GM18868 (cell line): ENCODE measurements around the gene ARHGEF10L.
"Not testable (repeated sequence)": the region's sequence is repeated elsewhere in the genome, so short reads cannot be mapped to it uniquely, and the experiment has no call there.

Experiments
- ATAC-seq: cut with Tn5 transposase; IDR thresholded peaks from one replicate; pipeline ENCODE4 v1.9.1; 2021; ENCODE audit warnings: mild to moderate bottlenecking, moderate library complexity; ENCODE audit not compliant: unreplicated experiment

Gene ARHGEF10L

DNA sequence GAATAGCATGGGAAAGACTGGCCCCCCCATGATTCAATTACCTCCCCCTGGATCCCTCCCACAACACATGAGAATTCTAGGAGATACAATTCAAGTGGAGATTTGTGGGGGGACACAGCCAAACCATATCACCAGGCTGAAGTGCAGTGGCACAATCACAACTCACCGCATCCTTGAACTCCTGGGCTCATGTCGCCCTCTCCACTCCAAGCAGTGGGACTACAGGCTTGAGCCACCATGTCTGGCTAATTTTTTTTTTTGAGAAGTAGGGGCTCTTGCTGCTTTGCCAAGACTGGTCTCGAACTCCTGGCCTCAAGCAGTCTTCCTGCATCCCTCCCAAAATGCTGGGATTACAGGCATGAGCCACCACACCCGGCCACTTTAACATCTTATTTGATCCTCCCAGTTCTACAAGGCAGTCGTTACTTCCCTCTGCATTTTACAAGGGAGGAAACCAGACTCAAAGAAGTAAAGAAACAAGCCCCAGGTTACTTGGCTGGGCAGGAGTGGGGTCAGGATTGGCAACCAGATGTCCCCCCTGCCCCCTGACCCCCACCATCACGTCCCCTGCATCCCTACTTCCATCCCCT lies 188.7 kb downstream of the ARHGEF10L start:
- ATAC-seq: no peak

DNA sequence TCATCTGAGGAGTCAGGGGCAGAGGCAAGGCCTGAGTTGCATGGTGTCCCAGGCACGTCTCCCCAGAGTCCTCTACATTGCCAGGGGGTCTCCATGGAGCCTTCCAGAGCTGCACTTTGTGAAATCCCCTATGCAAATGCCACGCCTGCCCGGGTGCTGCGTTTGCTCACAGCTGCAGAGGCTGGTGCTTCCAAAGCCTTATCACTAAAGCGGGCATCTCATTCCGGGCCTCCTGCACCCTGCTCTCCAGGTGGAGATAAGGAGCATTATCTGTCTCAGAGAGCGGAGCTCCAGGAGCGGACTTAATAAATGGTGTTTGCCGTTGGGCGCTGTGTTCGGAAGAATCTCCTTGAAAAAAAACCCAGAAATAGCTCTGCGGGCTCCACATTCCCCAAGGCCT lies 189.8 kb downstream of the ARHGEF10L start:
- ATAC-seq: no peak

DNA sequence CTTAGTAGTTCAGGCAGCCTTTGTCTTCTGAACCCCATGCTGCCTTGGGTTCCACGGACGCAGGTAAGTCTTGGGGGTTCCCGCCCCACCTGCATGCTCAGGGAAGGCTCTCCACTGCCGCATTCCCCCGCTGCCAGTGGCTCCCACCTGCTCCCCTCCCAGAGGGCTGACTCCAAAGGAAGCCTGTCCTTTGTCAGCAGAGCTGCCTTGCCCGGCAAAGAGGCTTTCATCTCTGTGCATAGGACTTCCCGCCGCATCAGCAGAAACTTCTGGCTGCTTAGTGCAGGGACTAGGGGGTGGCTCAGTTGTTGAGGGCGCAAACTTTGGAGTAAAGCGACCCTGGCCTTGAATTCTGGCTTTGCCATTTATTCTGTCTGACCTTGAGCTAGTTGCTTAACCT lies 190.4 kb downstream of the ARHGEF10L start:
- no peak for ATAC-seq

DNA sequence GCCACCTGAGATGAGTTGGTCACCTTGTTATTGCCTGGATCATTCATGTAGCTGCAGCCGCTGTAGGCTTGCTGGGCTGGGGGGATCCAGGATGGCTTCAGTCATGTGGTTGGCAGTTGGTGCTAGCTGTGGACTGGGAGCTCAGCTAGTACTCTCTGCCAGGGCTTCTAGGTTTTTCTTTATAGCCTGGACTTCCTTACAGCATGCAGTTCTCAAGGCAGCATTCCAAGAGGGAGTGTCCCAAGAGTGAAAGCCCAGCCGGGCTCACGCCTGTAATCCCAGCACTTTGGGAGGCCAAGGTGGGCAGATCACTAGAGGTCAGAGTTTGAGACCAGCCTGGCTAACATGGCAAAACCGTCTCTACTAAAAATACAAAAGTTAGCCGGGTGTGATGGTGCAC lies 192.0 kb downstream of the ARHGEF10L start:
- ATAC-seq: no peak

DNA sequence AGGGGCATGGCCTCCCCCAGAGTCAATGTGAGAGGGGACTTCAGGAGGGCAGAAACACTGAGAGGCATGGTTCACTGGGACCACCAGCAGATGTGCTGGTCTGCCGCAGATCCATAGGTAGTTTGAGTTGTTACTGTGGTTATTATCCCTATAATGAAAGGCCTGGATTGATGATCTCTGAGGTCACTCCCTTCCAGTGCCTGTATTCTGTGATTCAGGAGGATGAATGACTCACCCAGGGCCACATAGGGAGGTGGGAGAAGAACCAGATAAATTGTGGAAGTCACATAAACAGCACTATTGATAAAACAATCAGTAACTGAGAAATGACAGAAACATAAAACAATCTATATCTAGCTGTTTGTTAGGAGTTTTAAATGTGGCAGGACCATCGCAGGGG lies 193.0 kb downstream of the ARHGEF10L start:
- ATAC-seq: no peak

DNA sequence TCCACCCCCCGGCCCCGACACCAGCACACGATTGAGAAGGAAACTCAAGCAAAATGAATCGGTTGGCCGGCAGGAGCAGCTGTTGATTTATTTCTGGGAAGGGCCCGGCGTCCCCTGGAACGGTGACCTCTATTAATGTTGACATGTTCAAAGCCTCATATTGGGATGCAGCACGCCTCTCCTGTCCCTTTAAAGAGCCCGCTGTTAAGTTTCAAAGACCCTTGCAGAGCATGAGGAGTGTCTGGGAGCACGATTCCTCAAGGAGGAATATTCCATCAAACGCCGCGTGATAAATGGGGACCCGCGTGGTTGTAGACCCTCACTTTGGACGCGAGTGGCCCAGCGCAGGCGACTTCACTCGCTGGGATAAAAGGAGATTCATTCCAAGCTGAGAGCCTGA lies 194.2 kb downstream of the ARHGEF10L start:
- ATAC-seq: no peak

DNA sequence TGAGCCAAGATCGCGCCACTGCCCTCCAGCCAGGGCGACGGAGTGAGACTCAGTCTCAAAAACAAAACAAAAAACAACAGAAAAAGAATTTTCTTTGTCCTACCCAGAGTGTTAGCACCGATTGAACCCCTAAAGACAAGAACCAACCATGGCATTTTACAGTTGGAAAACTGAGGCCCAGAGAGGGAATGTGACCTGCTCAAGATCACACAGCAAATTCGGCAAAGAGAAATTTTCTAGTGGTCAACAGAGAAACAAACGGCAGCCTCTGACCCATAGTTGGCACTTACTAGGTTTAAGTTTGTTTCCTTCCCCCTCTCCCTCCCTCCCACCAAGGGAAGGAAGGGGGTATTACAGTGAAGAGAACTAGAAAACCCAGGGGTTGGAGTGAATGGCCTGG lies 195.1 kb downstream of the ARHGEF10L start:
- ATAC-seq: no peak

DNA sequence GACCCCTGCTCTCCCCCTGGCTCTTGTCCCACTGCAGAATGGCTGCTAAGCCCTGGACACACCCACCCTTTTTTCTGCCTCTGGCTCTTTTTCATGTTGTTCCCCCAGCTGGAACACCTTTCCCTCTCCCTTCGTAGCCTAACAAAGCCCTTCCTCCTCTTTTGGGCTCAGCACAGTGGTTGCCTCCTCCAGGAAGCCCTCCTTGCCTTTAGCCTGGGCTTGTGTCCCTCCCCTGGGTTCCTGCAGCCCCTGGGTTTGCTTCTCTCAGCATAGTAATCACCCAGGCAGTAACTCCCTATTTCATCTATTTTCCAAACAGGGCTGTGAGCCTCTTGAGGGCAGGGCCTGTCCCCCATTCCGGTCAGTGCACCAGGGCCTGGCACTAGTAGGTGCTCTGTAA lies 195.8 kb downstream of the ARHGEF10L start:
- no peak for ATAC-seq

DNA sequence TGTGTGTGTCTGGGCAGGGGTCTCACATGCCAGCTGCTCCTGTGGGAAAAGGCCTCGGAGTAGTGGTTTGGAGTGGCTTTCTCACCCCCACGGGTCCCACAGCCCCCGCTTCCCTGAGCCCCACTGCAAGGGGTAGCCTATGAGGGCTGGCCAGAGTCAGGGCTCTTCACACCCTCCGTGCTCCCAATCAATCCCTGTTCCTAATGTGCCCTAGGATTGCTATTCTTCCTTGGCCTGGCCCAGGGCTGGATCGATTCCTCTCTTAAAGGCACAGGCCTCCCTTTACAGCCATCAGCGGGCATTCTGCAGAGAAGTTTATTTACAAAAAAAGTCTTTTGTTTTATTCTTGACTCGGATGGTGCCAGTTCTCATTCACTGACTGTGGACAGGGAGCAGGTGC lies 196.3 kb downstream of the ARHGEF10L start:
- no peak for ATAC-seq

DNA sequence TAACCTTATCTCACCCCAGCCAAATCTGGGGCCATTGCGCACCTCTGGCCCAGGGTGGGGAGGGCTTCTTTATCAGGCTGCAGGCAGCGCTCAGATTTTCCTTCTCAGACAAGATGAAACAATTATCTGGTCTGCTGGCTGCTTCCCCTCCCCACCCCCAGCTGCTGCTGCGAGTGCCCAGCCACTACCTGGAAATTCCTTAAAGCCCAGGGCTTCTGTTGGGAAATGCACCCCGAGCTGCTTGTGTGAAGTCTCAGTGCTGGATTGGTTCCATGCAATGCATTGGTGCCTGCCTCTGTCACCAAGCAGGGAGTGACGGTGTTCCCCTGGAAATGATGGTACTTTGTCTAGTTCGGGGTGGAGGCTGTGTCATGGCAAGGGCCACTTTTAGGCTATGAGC lies 197.1 kb downstream of the ARHGEF10L start:
- no peak for ATAC-seq

DNA sequence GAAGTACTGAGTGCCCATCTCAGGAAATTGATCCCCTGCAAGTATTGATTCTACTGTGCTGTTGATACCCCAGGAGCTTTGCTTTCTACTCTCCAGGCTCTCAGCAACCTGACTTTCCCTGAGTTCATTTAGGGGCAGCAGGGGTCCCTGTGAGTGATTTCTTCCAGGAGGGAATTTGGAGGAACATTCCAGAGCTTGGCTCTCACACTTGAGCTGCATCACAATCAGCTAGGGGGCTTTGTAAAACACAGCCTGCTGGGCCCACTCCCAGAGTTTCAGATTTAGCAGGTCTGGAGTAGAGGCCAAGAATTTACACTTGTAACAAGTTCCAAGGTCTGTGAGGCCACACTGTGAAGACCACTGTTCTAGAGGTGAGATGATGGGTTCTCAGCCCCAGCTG lies 199.6 kb downstream of the ARHGEF10L start:
- ATAC-seq: no peak

DNA sequence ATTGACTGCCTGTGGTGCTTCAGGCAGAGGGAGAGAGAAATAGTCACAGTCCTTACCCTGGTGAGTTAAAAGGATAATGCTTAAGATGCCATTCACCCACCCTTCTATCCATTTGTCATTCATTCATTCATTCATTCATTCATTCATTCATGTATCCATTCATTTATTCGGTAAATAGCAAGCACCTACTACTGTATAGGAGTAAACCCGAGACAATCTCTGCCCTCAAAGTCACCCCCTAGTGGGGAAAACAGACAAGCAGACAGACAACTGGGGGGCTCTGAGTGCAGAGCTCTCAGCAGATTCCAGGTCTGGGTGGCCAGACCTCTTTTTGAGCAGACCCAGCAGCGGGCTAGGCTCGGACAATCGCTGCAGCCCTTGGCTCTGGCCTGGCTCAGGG lies 201.6 kb downstream of the ARHGEF10L start:
- no peak for ATAC-seq

DNA sequence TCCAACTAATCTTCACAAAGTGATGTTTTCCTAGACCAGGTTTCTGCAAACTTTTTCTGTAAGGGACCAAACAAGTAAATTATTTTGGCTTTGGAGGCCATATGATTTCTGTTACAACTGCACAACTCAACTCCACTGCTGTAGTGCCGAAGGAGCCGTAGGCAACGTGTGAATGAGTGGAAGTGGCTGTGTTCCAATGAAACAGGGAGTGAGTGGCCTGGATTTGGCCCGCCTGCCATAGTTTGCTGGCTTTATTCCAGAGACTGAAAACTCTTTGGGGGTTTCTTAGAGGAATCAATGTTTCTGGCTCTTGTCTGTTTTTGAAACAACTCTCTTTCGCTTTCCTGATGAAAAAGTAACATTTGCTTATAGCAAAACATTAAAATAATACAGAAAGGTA lies 203.1 kb downstream of the ARHGEF10L start:
- no peak for ATAC-seq

DNA sequence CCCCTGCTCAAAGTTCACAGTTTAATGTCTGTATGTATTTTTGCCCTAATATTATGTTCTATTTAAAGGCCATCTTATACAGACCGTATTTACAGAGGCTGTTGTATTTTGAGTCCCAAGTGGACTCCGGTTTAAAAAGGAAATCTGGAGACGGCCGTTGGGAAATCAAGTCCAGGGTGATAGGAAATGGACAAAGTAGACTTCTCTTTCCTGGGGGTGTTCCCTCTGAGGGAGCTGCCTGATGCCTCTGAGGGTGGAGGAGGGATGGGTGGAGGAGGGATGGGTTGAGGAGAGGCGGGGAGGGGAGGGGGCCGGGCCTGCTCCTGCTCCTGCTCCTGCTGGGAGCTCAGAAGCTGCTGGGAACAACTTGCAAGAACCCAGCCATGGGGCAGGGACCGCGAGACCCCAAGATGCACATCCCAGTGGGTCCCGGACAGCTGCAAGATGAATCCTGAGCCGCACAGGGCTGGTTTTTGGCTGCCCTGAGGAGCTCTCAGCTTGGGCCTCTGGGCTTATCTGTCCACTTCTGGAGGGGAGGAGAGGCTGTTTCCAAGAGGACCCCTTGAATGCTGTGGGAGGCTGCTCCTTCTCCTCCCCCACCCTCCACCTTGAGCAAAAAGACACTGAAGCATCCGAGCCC lies 203.6 kb downstream of the ARHGEF10L start:
- no peak for ATAC-seq

DNA sequence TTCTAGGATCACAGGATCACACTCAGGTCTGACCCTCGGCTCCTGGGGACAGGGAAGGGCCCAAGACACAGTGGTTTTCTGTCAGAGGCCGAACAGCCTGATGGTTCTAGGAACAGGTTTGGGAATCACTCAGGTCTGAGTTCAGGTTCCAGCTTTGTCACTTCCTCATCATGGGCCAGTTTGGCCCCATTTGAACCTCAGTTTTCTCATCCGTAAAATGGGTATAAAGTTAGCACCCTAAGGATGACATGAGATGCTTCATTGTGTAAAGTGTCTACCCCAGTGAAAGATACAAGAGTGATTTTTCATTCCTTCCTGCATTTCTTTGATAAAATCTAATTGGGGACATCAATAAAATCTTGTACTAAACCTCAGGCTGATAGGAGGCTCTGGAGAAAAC lies 204.4 kb downstream of the ARHGEF10L start:
- no peak for ATAC-seq

DNA sequence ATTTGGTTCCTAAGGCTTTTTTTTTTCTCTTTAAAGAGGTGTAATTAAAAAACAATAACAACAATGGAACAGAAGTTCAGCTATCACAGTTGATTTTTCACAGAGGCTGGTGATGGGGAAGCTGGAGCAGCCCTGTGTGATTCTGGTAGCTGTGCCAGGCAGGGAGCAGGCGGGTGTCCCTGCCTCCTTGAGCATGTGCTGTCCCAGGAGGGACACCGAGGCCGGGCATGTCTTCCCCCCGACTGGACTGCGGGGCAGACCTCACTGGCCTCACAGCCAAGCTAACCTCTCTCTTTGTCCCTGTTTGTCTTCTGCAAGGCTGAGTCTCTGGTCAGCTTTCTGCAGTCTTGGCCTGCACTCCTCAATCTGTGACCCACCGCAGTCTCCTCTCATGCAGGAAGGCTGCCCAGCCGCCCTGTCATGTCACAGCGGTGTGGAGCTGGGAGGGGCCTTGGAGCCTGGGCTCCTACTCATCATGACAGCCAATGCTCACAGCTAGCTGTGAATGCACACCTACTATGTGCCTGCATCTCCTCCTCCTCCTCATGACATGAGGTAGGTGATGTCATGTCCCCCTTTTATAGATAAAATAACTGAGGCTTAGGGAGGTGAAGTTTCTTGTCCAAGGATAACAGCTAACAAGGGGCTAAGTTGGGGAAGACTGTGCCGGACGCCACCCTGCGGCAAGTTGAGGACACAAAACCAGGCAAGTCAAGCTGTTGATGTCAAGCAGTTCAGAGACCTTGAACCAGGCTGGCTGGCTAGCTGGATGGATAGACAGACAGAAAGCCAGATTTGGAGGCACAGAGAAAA lies 205.4 kb downstream of the ARHGEF10L start:
- no peak for ATAC-seq

DNA sequence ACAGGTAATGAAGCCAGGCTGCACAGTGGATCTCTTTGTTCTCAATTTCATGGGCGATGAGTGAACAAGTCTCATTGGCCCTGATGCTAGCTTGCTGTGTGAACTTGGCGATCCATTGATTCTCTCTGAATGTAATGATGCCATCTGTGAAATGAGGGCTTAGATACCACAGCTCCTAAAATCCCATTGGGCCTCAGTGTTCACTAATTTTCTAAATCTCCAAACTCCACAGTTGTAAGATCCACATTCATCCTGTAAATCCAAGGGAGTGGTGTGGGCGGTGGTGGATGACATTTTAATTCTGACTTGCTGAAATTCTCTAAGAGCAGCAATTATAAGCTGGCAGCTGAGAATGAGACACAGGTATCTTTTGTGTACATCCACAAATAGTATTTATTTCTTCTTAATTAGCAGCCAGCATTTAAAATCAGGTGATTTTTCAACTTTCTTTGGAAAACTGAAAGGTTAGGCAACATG lies 206.0 kb downstream of the ARHGEF10L start:
- ATAC-seq: no peak

DNA sequence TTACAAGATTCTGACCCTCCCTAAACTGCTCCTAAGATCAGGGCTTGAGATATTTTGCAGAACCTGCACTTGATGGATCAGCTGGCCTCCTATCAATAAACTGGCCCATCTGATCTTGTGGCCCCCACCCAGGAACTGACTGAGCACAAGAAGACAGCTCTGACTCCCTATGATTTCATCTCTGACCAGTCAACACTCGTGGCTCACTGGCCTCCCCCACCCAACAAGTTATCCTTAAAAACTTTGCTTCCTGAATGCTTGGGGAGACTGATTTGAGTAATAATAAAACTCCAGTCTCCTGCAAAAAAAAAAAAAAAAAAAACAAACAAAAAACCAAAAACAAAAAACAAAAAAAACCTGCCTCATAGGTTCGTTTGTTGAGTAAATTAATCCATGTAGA lies 206.8 kb downstream of the ARHGEF10L start:
- not testable (repeated sequence) for ATAC-seq

DNA sequence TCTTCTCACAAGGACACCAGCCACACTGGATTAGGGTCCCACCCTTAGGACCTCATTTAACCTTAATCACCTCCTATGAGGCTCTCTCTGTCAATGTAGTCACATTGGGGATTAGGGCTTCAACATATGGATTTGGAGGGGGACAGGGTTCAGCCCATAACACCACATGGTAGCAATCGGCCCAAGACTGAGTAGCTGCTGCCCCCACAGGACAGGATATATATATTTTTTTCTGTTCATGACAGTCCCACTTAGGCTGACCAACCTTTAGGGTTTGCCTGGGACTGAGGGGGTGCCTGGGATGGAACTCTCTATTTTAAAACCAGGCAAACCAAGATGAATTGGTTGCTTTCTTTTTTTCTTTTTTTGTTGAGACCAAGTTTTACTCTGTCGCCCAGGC lies 207.4 kb downstream of the ARHGEF10L start:
- ATAC-seq: no peak
